GM18508 (cell line): ENCODE data around the gene TUT1.
"Not testable (repeated sequence)": the region's sequence is repeated elsewhere in the genome, so short reads cannot be mapped to it uniquely, and the experiment has no call there.

ENCODE experiments used
- ATAC-seq: cut with Tn5 transposase; IDR thresholded peaks from one replicate; pipeline ENCODE4 v1.9.1; 2021; ENCODE audit warnings: moderate number of reproducible peaks; ENCODE audit not compliant: insufficient read depth, unreplicated experiment

TUT1 gene

GRCh38 chr11:62556875-62557631 is 34.3 kb downstream of the TUT1 start:
- no peak for ATAC-seq

- ATAC-seq: no peak
Measured at GRCh38 chr11:62556108-62556874, 35.0 kb downstream of the TUT1 start.

- peak; percentile 42 for ATAC-seq
Measured at GRCh38 chr11:62555464-62556107, 35.7 kb downstream of the TUT1 start.

- no peak for ATAC-seq
Measured at GRCh38 chr11:62554387-62555167, 36.7 kb downstream of the TUT1 start.

DNA sequence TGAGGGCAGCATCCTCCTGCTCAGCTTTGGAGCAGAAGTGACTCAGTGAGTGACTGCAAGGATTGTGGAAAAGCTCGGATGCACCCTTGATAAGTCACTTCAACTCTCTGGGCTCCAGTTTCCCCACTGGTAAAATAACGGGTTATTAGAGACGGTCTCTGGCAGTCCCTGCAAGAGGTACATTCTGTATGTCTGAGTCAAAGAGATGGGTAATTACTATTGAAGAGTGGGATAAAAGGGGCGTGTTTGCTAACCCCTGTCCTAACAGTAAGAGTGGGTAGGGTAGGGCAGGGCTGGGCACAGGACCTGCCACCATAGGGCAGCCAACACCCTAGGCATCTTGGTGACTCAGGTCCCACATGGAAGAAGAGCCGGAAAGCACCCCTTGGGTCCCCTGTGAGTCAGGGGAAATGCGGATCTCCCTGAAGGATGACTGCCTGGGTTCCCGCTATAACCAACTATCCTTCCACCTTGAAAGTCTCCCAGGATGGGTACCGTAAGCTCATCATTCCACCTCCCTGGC is 37.4 kb downstream of the TUT1 start:
- ATAC-seq: no peak

DNA sequence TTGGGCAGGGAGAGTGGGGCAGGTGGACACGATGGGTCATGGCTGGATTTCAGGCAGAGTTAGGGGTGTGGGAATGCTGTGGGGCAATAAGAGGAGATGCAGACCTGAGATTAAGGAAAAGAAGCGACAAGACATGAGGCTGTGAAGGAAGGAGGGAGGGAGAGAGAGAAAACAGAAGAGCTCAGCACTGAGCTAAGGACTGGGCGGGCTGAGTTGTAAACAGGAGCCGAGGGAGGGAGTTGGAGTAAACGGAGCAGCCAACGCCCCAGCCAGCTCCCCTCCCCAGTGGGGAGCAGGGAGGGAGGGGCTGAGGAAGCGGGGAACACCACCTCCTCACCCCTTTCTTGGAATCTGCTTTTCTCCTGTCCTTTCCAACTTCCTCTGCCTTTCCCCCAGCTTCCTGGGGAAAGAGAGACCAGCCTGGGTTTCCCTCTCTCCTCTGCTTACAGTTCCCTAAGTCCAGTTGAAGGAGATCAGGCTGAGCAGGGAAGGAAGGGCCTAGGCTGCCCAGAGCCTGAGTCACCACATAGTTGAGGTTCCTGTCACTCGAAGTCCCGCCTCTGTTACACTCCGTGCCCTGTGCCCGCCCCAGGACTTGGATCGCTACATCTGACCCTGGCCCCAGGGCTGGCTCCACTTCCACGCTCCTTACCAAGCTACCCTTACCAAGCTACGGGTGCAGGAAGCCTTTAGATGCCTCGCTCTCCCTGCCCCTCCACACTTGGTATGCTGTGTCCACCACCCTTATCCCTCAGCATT is 38.1 kb downstream of the TUT1 start:
- no peak for ATAC-seq

DNA sequence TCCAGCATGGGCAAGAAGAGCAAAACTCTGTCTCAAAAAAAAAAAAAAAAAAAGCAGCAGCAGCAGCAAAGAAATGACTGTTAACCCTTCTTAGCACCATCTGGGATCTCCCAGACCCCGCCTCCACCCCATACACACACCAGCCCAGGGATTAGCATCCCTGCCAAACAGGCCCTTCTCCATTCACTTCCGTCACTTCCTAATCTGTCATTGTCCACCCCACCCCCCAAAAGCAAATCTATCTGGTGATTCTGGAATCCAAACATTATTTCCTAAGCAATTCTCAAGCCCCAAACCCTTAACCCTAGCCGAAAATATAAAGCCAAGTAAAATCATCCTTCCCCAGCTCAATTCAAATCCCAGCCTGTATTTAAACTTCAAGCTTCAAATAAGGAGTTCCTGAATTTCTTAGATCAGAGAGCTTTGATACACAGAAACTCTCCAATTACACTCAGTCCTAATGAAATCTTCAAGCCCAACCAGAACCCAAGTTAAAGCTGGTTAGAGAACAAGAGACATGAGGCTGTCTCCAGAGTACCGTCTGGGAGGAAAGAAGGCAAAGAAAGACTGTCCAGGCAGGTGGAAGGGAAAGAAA is 38.7 kb downstream of the TUT1 start:
- no peak for ATAC-seq

DNA sequence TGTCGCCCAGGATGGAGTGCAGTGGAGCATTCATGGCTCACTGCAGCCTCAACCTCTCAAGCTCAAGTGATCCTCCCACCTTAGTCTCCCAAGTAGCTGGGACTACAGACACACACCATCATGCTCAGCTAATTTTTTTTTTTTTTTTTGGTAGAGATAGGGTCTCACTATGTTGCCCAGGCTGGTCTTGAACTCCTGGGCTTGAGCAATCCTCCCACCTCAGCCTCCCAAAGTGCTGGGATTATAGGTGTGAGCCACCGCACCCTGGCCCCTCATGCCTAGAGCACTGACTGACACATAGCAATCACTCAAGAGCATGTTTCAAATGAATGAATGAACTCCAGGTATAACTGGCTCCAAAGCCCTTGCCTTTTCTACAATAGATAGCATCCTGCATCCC is 40.8 kb downstream of the TUT1 start:
- not testable (repeated sequence) for ATAC-seq

- no peak for ATAC-seq
Measured at GRCh38 chr11:62548545-62549335, 42.6 kb downstream of the TUT1 start.

DNA sequence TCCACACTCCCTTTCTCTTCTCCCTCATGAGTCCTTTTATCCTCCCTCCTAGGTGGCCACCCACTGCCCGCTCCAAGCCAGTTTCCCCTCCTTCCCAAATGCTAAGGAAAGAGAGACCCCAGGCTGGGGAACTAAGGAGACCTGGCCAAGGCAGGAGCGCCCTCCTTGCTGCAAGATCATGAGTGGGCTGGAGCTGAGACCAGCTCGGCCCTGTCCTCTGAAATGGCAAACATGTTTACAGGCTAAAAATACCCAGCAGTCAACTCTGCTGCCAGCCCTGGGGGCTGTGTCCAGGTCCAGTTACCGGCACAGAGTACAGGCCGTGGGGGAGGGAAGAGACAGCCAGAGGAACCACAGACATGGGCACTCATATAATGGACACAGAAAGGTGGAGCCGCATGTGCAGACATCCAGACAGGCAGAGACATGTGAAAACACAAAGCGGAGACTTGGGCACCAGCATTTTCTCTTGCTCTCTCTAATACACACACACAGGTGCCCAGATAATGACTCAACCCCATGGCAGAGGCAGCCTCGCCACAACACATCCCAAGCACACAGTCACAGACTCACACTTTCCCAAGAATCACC is 43.5 kb downstream of the TUT1 start:
- no peak for ATAC-seq

DNA sequence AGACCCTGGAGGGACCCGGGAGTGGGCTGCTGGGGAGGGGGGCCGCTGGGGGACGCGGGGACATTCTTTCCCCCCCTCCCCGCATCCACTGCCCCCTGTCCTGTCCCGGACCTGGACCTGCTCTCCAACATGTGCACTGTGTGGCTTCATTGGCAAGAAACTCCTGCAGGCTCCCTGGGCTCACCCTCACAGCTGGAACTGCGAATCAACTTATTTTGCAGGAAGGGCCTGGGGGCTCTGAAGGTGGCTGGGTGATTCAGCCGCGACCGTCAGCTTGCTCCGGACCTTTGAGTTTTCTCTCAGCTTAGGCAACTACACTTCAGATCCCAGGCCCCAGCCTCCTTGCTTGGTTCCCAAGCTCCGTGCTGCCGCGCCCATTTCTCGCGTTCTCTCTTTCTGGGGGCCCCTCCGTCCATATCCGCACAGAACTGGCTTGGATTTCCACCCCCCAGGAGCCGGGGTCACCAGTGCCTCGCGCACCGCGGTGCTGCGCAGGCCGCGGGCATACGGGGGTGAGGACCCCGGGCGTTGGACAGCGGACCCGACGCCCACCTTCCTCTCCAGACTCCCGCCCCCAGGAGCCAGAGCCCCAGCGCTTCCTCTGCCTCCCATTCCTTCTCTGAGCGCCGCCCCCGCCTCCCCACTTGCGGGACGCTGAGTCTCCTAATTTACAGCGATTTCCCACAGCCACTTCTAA is 44.2 kb downstream of the TUT1 start:
- no peak for ATAC-seq

DNA sequence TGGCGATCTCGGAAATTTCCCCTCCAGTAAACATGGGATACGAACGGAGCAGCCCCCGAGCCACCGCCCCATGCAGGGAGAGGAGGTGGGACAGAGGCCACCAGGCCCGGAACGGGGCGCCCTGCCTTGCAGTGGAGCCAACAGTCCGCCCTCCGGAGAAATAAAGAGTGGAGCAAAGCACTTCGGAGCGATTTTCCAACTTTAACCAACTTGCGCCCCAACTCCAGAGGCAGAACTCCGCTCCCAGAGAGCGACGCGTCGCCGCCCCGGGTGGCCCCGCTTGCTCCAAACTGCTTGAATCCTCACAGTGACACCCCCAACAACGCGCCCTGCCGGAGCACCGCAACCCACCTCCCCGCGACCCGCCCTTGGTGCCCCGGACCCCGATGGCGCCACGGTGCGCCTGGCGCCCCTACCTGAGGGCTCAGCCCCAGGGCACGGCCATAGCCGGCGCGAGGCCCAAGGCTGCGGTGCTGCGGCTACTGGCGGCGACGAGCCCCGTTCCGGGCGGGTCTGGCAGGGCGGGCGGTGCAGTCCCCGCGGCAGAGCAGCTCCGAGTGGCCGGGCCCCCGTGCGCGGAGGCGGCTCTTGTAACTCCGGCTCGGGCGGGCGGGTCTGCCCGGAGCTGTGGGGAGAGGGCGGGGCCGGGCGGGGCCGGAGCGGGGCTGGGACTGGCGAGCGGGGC is 44.9 kb downstream of the TUT1 start, which contains the start of gene AHNAK:
TSS of gene AHNAK (minus strand) at position 563 of the 685 bp plus-strand sequence. CDS start 10,708 bp downstream, outside the sequence.
- ATAC-seq: no peak

DNA sequence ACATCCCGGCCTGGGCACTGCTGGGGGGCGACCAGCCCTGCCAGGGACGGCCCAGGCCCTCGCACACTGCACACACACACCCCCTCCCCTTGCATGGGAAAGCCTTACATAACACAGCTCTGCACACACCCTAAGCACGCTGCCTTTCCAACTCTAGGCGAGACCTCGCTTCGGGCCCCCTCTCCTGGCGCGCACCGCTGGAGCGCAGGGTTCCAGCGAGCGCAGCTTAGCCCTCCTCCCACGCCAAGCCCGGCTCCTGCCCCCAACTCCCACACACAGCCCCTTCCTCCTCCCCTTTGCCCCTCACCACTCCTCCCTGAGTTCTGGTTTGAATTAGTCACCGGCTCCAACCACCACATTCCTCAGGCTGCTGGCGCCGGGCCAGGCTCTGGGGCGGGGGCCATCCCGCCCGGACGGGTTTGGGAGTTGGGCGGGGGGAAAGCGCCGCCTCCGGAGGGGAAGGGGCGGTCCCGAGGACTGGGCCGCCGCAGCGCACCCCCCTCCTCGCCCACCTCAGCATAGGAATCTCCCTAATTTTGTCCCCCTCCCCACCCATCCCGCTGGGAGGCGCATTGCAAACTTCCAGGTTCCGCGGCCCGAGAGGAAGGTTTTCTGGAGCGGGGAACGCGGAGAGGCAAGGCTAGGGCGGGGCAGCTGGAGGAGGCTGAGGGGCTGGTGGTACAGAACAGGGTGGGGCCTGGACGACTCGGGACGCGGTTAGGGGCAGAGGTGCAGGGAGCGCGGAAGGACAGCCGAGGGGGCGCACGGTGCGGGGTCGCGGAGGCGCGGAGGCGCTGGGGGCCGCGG is 45.7 kb downstream of the TUT1 start:
- ATAC-seq: no peak

DNA sequence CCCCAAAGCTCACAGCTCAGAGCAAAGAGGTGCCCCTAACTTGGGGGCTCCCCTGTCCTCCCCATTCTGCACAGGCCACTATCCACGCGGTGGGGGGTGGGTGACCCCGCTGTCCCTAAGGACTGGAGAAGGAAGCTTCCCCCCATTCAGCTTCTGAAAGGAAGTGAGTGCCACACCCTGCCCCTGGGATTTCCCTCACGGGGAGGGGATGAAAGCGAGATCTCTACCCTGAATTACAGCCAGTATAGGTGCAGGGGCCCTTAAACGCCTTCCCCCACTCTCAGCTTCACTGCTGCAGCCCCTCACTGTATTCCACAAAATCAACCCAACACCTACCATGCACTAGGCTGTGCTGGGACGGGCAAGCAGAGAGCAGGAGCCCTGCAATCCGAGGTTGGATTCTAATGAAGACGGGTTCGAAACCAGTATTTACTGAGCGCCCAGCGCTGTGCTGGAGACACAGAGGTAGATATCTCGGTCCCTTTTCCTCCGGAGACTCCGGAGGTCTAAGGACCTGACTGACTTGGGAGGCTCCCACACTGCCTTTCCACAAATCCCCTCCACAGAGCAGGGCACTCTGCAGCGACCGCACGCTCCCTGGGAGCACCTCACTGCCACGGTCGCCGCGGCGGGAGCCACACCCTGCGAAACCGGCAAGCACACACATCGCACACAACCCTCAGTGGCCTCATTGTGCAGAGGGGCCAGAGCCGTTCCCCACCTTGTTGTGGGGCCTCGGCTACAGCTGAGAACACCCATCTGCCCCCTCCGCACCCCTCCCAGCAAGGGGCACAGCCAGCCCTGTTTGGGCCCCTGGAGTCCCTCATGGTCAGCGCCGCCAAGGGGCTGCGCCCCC is 46.5 kb downstream of the TUT1 start:
- ATAC-seq: no peak
